Coronary artery (tissue), 2 donors: ENCODE measurements around the gene HSD17B8.

Experiments used
- DNase-seq: peaks from one replicate; pipeline ENCODE4 v3.0.0-alpha.2; 2017; ENCODE audit warnings: low spot score
- H3K27ac ChIP-seq, 2 donors: fragments of 200-600 bp; sonication (generic); one replicate each; pipeline ENCODE4 v1.5.1; 2016 to 2019
- H3K4me3 ChIP-seq: fragments of 200-600 bp; sonication (generic); 2 replicates; pipeline ENCODE4 v1.5.1; 2016; ENCODE audit warnings: mild to moderate bottlenecking, moderate library complexity
- TF ChIP-seq, protein P1 (sequence below): fragments of 200-600 bp; sonication (generic); IDR thresholded peaks from one replicate; pipeline ENCODE4 v1.5.1; 2019; ENCODE audit warnings: antibody characterized with exemption

HSD17B8 gene

DNA sequence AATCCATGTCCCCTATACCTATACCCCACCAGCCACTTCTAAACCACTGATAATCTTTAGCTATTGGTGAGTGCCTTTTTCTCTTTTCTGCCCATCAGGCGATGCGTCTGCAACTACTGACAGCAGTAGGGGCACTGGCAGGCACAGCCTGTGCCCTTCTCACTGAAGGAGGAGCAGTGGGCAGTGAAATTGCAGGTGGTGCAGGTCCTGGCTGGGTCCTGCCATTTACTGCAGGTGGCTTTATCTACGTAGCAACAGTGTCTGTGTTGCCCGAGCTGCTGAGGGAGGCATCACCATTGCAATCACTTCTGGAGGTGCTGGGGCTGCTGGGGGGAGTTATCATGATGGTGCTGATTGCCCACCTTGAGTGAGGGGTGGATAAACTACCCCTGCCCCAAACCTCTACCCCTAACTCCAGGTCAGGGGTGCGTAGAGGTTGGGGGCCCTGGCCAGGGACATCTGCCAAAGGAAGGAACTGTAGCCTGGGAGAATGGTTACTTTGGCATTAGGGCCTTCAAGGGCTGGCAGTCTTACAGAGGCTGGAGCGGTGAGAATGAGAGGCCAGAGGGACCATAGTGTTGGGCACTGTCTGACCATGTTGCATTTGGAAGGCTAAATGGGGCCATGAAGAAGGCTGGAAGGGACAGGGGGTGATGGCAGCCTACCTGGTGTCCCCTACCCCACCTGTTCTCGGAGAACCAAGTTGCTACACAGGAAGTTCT, 851 bp upstream of the HSD17B8 start:
- TF ChIP-seq, protein P1, sequence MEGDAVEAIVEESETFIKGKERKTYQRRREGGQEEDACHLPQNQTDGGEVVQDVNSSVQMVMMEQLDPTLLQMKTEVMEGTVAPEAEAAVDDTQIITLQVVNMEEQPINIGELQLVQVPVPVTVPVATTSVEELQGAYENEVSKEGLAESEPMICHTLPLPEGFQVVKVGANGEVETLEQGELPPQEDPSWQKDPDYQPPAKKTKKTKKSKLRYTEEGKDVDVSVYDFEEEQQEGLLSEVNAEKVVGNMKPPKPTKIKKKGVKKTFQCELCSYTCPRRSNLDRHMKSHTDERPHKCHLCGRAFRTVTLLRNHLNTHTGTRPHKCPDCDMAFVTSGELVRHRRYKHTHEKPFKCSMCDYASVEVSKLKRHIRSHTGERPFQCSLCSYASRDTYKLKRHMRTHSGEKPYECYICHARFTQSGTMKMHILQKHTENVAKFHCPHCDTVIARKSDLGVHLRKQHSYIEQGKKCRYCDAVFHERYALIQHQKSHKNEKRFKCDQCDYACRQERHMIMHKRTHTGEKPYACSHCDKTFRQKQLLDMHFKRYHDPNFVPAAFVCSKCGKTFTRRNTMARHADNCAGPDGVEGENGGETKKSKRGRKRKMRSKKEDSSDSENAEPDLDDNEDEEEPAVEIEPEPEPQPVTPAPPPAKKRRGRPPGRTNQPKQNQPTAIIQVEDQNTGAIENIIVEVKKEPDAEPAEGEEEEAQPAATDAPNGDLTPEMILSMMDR = no peak
- no peak overlapping the region for H3K27ac ChIP-seq
- no peak overlapping the region for H3K4me3 ChIP-seq
- no peak for DNase-seq

DNA sequence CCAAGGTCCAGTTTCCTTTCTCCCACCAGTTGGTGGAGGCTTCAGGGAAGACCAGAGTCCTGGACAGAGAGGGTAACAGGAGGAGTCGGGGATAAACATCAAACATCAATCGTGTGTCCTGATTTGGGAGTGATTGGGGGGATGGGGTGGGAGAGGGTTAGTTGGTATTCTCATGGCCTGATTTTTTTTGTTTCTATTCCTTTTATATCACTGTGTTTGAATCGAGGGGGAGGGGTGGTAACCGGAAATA, 365 bp upstream of the HSD17B8 start:
- Histone ChIP-seq H3K27ac (no peak overlapping the region), H3K4me3 (peak overlapping the region; percentile 80)
- DNase-seq = no peak
- TF ChIP-seq, protein P1 = no peak

DNA sequence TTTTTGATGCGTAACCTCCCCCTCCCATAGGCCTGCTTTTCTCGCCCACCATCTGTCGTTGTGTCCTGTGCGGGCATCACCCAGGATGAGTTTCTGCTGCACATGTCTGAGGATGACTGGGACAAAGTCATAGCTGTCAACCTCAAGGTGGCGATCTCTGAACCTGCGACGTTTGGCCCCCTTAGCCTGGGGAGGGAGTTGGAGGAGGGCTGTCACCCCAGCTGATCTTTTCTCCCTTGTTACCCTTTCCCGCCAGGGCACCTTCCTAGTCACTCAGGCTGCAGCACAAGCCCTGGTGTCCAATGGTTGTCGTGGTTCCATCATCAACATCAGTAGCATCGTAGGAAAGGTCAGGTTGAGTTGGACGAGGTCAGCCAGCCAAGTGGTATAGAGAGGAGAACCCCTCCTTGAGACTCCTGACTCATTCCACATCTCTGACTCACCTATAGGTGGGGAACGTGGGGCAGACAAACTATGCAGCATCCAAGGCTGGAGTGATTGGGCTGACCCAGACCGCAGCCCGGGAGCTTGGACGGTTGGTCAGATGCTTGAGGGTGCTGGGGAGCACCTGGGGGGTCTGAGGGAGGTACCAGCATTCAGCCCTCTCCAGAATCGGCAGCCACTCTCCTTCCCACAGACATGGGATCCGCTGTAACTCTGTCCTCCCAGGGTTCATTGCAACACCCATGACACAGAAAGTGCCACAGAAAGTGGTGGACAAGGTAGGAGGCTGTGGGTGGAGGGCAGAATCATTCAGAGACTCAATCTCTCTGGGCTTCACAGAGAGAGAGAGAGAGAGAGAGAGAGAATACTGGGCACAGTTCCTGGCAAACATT, 954 bp downstream of the HSD17B8 start:
- H3K4me3 ChIP-seq = peak overlapping the region; percentile 80
- TF ChIP-seq, protein P1 = no peak
- DNase-seq = no peak
- H3K27ac ChIP-seq = peak overlapping the region in 1 of 2 donors; percentile 67

DNA sequence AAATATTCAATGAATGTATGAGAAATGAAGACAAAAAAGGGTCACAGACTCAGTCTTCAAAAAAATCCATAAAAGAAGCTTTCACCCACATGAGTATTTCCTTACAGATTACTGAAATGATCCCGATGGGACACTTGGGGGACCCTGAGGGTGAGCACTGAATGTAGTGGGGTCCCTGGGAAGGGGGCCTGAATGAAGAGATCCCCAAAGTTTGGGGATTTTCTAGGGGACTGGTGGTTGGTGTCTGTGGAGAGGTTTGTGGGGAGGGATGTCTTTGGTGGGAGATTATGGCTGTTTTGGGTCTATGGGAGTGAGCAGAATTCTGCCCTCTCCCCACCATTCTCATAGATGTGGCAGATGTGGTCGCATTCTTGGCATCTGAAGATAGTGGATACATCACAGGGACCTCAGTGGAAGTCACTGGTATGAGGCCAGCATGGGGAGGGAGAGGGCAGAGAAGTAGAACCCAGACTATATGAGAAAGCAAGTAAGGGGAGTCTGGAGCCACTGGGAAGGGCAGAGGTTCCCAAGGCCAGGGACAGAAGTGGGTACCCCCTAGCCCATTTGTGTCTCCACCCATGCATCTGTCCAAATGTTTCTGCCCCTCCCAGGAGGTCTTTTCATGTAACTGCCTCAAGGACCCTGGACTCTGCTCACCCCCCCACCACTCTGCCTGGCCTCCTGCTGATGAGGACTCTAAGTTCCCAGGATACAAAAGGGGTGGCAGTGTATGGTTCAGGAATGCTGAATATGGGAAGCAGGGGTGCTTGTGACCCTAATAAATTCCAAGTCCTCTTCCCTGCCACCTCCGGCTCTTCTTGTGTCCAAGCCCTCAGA, 1.8 kb downstream of the HSD17B8 start:
- TF ChIP-seq, protein P1 = no peak
- DNase-seq = no peak
- Histone ChIP-seq H3K4me3 (no peak overlapping the region), H3K27ac (no peak overlapping the region)

DNA sequence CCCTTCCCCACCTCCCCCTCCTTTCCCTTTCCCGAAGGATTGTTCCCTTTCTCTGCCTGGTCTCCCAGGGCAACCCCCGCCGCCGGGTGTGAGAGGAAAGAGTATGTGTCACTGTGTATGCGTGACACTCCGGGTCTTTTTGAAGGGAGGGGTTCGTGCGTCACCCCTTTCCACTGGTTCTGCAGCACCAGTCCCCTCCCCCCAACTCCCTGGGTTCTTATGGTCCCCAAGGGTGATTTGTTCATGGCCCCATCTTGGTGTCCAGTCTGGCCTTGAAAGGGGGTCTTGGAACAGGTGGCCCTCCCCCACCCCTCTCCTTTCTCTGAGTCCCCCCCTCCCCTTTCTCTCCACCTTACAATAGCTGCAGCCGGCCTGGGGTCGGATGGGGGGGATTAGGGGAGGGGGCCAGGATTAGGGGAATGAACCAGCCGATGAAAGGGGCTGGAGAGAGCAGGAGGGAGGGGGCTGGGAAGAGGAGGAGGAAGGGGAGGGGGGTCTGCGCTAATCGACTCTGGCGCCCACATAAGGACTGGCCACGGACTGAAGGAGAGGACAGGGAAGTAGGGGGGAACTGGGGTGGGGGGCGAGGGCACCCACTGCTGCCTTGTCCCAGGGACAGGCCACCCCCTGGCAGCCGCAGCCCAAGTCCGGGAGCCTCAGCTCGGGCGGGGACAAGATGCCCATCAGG, 2.6 kb downstream of the HSD17B8 start:
- H3K27ac ChIP-seq = peak overlapping the region; percentile 95 to 99
- no peak for DNase-seq
- peak overlapping the region; percentile 99 for H3K4me3 ChIP-seq
- TF ChIP-seq, protein P1 = no peak

DNA sequence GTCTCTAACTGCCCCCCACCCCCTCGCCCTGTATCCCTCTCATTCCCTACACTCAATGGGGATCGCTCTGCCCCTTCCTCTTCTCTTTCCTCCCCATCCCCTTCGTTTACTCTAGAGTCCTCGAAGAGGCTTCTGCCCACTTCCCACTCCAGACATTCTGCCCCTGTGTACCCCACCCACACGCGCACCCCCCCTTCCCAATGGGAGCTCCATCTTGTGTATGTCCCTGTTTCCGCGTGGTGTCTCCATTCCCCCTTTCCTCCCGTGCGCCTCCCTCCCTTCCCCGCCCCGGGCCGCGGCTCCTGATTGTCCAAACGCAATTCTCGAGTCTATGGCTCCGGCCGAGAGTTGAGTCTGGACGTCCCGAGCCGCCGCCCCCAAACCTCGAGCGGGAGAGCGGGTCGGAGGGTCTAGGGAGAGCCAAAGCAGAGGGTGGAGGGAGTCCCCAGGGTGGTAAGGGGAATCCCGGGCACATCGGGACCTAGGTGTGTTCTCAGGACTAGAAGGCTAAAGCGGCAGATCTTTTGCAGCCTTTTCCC, 3.2 kb downstream of the HSD17B8 start:
- peak overlapping the region; percentile 99 for H3K4me3 ChIP-seq
- peak overlapping the region; percentile 95 to 99 for H3K27ac ChIP-seq
- no peak for DNase-seq
- TF ChIP-seq, protein P1 = no peak
